ENCODE measurements around the gene LRMDA.

- TF ChIP-seq, protein P1, sequence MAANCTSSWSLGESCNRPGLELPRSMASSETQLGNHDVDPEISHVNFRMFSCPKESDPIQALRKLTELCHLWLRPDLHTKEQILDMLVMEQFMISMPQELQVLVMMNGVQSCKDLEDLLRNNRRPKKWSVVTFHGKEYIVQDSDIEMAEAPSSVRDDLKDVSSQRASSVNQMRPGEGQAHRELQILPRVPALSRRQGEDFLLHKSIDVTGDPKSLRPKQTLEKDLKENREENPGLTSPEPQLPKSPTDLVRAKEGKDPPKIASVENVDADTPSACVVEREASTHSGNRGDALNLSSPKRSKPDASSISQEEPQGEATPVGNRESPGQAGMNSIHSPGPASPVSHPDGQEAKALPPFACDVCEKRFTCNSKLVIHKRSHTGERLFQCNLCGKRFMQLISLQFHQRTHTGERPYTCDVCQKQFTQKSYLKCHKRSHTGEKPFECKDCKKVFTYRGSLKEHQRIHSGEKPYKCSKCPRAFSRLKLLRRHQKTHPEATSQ (CRISPR knock-in tag; IDR thresholded peaks at IDR 0.05; ENCODE audit: borderline replicate concordance), result no peak
- TF ChIP-seq EP300 (IDR thresholded peaks at IDR 0.05; ENCODE audit: low read depth in 2 of 2, low read length in 2 of 2) (no peak), EP300 (CRISPR knock-in tag; IDR thresholded peaks at IDR 0.05; ENCODE audit: borderline replicate concordance) (no peak), ZBTB8A (CRISPR knock-in tag; IDR thresholded peaks at IDR 0.05; ENCODE audit: borderline replicate concordance, low read depth) (no peak), KDM4B (CRISPR knock-in tag; IDR thresholded peaks at IDR 0.05) (no peak), NR2F2 (IDR thresholded peaks at IDR 0.05; ENCODE audit: borderline replicate concordance, low read depth) (no peak), ZNF776 (CRISPR knock-in tag; IDR thresholded peaks at IDR 0.05) (no peak), CTCF (CRISPR knock-in tag; IDR thresholded peaks at IDR 0.05) (no peak), CAMTA2 (CRISPR knock-in tag; IDR thresholded peaks at IDR 0.05; ENCODE audit: borderline replicate concordance) (no peak), ARID2 (CRISPR knock-in tag; IDR thresholded peaks at IDR 0.05; ENCODE audit: borderline replicate concordance) (no peak), ZNF230 (CRISPR knock-in tag; IDR thresholded peaks at IDR 0.05) (no peak), NR3C1 (CRISPR knock-in tag; IDR thresholded peaks at IDR 0.05) (no peak), ZNF460 (CRISPR knock-in tag; IDR thresholded peaks at IDR 0.05; ENCODE audit: borderline replicate concordance) (no peak), IKZF5 (CRISPR knock-in tag; IDR thresholded peaks at IDR 0.05) (no peak)
Measured at GRCh38 chr10:76086170-76086760, 654.8 kb downstream of the LRMDA start.

Data from HepG2 (cell line).